GM18505 (cell line): Measurements from ENCODE around the gene PRDX2.
A peak's percentile ranks its signal among the peaks of the same experiment; 100 is the strongest.

Experiments
- ATAC-seq: cut with Tn5 transposase; IDR thresholded peaks from one replicate; pipeline ENCODE4 v1.9.1; 2021; ENCODE audit not compliant: unreplicated experiment
- POLR2A ChIP-seq: IDR thresholded peaks from 4 replicates; pipeline ENCODE4 v1.6.1; 2011; ENCODE audit warnings: borderline replicate concordance; ENCODE audit not compliant: insufficient read depth, insufficient read length; ENCODE audit errors: extremely low read depth

The PRDX2 gene

DNA sequence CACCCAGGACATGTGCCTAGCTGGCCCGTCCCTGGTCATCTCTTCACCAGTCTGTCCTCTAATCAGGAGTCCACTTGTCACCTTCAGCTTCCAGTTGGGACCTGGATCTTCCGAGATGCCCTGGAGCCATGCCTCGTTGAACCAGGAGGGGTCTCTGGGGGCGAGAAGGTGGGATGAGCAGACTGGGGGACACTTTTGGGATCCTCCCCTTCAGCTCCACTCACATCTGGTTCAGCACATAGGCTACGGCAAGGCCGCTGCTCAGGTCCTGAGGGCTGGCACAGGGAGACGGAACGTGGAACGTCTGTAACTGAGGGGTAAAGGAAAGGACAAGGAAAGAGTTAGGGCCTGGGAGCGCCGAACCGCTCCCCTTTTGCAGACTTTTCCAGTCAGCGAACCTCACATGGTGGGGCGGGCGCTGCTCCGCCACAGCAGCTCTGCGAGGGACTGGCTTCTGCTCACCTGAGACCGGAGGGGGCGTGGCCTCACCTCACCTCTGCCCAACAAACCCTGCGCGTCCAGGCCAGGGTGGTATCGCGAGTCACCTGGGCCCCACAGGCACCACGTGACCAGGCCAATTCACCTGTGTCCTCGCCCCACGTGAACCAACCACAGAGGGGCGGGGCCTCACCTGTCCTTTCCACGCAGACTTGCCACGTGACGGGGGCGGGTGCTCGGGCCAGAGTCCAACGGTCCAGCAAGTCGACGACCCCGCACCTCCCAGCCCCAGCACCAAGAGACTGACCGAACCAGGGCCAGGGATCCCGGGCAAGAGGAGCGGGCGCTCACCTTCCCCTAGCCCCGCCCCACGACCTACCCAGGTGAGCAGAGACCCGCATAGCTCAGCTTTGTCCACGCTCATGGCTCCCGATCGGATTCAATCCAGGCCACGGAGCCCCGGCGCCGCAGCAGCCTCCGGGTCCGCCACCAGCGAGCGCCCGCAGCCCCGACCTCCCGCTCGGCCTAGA lies 26.7 kb downstream of the PRDX2 start, which contains the start of gene HOOK2:
HOOK2 (minus strand) TSS at position 965 of the 968 bp plus-strand sequence; CDS start at position 862, 103 bp downstream.
- TF ChIP-seq POLR2A = no peak
- peak; percentile 2 for ATAC-seq

- TF ChIP-seq POLR2A = no peak
- no peak for ATAC-seq
Measured at GRCh38 chr19:12773571-12773970, 28.0 kb downstream of the PRDX2 start.

DNA sequence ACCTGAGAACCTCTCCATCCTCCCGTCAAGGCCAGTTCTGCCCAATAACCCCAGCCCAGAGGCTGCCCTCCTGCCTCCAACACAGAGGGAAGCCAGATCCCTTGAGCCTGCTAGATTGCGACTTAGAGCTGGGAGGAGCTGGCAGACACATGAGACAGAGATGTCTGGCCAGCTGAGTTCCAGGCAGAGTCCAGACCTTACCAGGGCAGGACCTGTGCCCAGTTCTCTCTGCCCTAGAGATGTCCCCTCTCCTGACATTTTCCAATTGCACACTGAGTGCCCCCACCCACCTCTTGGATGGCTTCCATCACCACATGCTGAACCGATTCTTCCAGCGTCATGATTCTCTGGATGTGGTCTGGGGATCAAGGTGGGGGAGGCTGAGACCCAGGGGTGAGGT lies 29.3 kb downstream of the PRDX2 start:
- no peak for ATAC-seq

DNA sequence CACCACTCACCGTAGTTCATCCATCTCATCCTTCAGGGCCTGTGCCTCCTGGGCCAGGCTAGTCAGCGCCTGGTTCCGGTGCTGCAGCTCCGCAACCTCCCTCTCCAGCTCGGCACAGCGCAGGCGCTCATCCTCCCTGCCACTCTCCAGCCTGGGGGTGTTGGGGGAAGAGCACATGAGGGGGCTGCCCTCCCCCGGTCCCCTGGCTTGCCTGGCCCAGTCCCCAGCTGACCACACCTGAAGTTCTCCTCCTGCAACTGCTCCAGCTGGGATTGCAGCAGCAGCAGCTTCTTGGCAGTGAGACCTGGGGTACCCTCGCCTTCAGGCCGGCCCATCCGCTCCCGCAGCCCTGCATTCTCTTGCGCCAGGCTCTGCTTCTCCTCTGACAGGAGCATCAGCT lies 30.7 kb downstream of the PRDX2 start:
- no peak for TF ChIP-seq POLR2A
- ATAC-seq = no peak

More for the DNA sequence above, 29.3 kb downstream of the PRDX2 start:
- TF ChIP-seq POLR2A = no peak

DNA sequence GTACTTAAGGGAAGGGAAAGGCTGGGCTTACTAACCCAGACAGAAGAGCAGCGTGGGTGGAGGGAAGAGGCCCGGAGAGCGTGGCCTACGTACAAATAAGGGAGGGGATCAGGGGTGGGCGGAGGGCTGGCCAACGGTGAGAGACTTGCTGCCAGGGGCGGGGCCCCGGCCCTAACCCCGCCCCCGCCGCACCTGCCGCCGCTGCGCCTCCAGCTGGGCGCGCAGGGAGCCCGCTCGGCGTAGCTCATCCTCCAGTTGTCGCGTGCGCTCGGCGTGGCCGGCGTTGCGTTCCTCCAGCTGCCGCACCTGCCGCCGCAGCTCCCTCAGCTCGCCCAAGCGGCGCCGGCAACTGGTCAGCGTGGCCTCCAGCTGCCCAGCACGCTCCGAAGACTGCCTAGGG lies 31.9 kb downstream of the PRDX2 start:
- no peak for TF ChIP-seq POLR2A
- no peak for ATAC-seq

GRCh38 chr19:12767666-12768065 lies 33.9 kb downstream of the PRDX2 start:
- no peak for ATAC-seq
- TF ChIP-seq POLR2A = no peak

DNA sequence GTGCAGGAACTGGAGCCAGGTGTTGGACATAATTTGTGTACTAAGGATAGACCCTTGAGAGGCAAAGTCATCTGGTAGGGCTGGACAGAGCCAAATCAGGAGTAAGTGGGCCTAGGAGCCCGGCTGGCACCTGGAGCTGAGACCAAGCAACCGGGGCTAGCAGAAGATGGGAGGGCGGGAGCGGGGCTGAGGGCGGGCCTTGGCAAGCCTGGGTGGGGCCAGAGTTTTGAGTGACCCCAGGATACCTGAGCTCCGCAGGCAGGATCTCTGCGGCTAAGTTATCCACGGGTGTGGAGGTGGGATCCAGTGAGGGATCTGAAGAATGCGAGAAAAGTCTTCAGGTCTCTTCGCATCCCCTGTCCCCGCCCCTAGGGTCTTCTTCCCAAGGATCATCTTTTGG lies 34.5 kb downstream of the PRDX2 start:
- ATAC-seq = no peak
- TF ChIP-seq POLR2A = no peak

DNA sequence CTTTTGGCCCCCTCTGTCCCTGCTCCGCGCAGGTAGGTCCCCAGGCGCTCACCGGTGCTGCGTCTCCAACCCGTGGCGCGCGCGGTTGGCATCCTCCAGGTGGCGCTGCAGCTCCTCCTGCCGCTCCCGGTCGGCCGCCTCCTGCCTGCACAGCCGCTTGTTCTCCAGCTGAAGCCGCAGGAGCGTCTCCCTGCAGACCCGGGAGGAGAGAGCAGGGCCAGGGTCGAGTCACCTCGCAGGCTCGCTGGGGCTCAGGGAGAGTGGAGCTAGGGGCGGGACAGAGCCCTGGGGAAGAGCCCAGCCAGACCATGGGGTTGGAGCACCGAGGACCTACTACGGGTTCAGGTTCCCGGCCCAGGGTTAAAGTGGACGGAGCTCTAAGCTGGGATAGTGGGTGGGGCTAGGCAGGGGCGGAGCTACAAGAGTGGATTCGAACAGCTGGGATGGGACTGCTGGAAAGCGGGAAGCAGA lies 35.5 kb downstream of the PRDX2 start:
- no peak for ATAC-seq
- no peak for TF ChIP-seq POLR2A

DNA sequence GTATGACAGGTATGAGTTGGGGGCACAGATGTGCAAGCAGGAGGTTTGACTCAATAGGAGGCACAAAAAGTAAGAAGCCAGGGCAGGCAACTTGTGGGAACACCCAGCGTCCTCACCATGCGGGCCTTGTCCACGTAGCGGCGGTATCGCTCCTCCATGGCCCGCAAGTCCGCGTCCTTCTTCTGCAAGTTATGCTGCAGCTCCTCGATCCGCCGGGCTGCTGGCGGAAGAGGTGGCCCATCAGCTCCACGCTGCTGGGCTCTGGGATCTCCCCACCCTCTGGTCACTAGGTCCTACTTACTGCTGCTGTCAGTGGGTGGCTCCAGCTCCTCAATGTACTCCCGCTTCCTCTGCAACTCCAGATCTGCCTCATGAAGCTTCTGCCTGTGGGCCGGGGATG lies 36.9 kb downstream of the PRDX2 start:
- TF ChIP-seq POLR2A = no peak
- no peak for ATAC-seq

DNA sequence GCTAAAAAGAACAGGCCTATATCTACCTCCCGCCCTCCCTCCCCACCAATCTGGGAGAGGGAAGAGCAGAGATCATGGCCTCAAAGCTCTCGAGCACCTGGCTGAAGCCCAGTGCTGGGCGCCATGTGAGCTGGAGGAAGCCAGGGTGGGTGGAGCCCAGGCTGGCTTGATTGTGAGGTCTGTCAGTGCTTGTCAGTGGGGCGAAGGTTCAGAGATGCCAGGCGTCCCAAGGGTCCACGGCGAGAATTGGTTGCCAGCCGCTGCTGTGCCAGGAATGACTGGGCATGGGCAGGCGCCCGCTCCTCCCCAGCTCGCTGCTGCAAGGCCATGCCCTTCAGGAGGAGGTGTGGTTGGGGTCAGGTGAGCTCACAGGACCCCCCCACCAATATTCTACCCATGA lies 38.5 kb downstream of the PRDX2 start:
- no peak for ATAC-seq
- no peak for TF ChIP-seq POLR2A

DNA sequence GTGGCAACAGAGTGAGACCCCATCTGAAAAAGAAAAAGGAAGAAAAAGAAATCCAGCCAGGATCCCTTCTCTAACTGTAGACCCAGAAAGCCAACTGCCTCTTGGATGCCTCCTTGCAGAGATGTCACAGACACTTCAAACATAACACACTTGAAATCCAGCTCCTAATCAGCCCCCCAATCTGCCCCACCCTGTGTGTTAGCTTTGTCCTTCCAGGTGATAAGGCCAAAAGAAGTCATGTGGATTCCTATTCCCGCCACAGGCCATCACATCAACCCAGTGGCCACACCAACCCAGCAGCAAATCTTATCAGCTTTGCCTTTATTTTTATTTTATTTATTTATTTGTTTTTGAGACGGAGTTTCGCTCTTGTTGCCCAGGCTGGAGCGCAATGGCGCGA lies 41.9 kb downstream of the PRDX2 start:
- ATAC-seq = no peak
- TF ChIP-seq POLR2A = no peak

GRCh38 chr19:12757544-12758274 lies 43.9 kb downstream of the PRDX2 start:
- no peak for ATAC-seq
- no peak for TF ChIP-seq POLR2A

GRCh38 chr19:12756150-12756883 lies 45.3 kb downstream of the PRDX2 start:
- no peak for ATAC-seq
- no peak for TF ChIP-seq POLR2A
